Measurements from ENCODE around the gene FAM120A. TPM values are rescaled to one million over a fixed set of nuclear protein-coding genes. Genes with fewer than 3 reads are reported as not detected.

FAM120A gene
- total and polyA plus RNA-seq, 9 of the 15 experiments (the other 6 are each of a cell fraction or from before 2014, with no cell fraction given): 8.7 to 71.0 (median 42.2) TPM

DNA sequence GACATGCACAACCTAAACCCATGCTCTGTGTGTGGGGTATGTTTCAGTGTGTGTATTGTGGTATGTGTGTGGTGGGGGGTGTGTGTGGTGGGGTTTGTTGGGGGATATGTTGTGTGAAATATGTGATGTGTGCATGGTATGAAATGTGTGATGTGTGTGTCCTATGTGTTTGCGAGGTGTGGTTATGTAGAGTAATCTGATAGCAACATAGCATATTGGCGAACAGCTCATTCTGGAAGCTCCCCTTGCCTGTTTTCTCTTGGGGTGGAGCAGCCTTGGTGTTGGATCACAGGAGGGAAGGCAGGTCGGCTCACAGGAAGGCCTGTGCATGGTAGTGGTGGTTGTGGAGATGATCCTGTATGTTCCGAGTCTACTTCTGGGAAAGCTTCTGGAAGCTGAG, 89.5 kb downstream of the FAM120A start:
- POLR2A ChIA-PET: interaction anchor here (0.7 kb wide), 1 partner anchor 23 kb away, joined by 3 read pairs; no protein-coding TSS in a partner anchor
- intact Hi-C loops (cut with micrococcal nuclease): no loop called here
- DNase-seq (ENCODE audit: extremely low read depth in 1 of 4, low spot score in 3 of 4) (no peak), ATAC-seq (no peak), FAIRE-seq (no peak)
- no peak overlapping the region for H3K9ac ChIP-seq (ENCODE audit: insufficient read depth in 1 of 2, low read depth in 2 of 2, low read length in 2 of 2)
- no TSS peak for BruUV-seq (replicated peaks)
- no peaks in the 10 kb centered on the region for H3K27me3 ChIP-seq (ENCODE audit: control insufficient read depth in 2 of 2, insufficient read depth in 2 of 2, low read length in 2 of 2)
- TF ChIP-seq ILF3 (IDR thresholded peaks at IDR 0.05; ENCODE audit: borderline replicate concordance) (no peak), POLR3A (IDR thresholded peaks at IDR 0.05; ENCODE audit: borderline replicate concordance, extremely low read depth, insufficient read depth, insufficient read length) (no peak), ZNF232 (CRISPR knock-in tag; IDR thresholded peaks at IDR 0.05) (no peak), MYBL2 (IDR thresholded peaks at IDR 0.05; ENCODE audit: low read depth) (no peak), MYBL2 (CRISPR knock-in tag; IDR thresholded peaks at IDR 0.05; ENCODE audit: borderline replicate concordance) (no peak), MEIS2 (IDR thresholded peaks at IDR 0.05; ENCODE audit: partially characterized antibody) (no peak), GATA2 (CRISPR knock-in tag; IDR thresholded peaks at IDR 0.05) (no peak), CHD1 (IDR thresholded peaks at IDR 0.05; ENCODE audit: low read length) (no peak), ZNF77 (CRISPR knock-in tag; IDR thresholded peaks at IDR 0.05) (no peak), ZC3H4 (CRISPR knock-in tag; IDR thresholded peaks at IDR 0.05; ENCODE audit: borderline replicate concordance) (no peak), SIX5 (IDR thresholded peaks at IDR 0.05; ENCODE audit: borderline replicate concordance in 1 of 2, insufficient read depth in 1 of 2, low read depth in 1 of 2, low read length in 2 of 2) (no peak), EWSR1 (IDR thresholded peaks at IDR 0.05; ENCODE audit: borderline replicate concordance, low read depth, partially characterized antibody) (no peak), ZNF263 (CRISPR knock-in tag; IDR thresholded peaks at IDR 0.05; ENCODE audit: borderline replicate concordance) (no peak), RBFOX2 (IDR thresholded peaks at IDR 0.05; ENCODE audit: low read depth, low read length) (no peak), NR1H2 (CRISPR knock-in tag; IDR thresholded peaks at IDR 0.05) (no peak), TGIF2 (CRISPR knock-in tag; IDR thresholded peaks at IDR 0.05) (no peak)
- TF ChIP-seq, protein P1, sequence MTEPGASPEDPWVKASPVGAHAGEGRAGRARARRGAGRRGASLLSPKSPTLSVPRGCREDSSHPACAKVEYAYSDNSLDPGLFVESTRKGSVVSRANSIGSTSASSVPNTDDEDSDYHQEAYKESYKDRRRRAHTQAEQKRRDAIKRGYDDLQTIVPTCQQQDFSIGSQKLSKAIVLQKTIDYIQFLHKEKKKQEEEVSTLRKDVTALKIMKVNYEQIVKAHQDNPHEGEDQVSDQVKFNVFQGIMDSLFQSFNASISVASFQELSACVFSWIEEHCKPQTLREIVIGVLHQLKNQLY (CRISPR knock-in tag; conservative IDR thresholded peaks at IDR 0.05): no peak
- TF ChIP-seq, protein P2, sequence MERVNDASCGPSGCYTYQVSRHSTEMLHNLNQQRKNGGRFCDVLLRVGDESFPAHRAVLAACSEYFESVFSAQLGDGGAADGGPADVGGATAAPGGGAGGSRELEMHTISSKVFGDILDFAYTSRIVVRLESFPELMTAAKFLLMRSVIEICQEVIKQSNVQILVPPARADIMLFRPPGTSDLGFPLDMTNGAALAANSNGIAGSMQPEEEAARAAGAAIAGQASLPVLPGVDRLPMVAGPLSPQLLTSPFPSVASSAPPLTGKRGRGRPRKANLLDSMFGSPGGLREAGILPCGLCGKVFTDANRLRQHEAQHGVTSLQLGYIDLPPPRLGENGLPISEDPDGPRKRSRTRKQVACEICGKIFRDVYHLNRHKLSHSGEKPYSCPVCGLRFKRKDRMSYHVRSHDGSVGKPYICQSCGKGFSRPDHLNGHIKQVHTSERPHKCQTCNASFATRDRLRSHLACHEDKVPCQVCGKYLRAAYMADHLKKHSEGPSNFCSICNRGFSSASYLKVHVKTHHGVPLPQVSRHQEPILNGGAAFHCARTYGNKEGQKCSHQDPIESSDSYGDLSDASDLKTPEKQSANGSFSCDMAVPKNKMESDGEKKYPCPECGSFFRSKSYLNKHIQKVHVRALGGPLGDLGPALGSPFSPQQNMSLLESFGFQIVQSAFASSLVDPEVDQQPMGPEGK (CRISPR knock-in tag; IDR thresholded peaks at IDR 0.05; ENCODE audit: borderline replicate concordance): no peak
- TF ChIP-seq, protein P3, sequence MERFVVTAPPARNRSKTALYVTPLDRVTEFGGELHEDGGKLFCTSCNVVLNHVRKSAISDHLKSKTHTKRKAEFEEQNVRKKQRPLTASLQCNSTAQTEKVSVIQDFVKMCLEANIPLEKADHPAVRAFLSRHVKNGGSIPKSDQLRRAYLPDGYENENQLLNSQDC (CRISPR knock-in tag; IDR thresholded peaks at IDR 0.05): no peak
- TF ChIP-seq, protein P4, sequence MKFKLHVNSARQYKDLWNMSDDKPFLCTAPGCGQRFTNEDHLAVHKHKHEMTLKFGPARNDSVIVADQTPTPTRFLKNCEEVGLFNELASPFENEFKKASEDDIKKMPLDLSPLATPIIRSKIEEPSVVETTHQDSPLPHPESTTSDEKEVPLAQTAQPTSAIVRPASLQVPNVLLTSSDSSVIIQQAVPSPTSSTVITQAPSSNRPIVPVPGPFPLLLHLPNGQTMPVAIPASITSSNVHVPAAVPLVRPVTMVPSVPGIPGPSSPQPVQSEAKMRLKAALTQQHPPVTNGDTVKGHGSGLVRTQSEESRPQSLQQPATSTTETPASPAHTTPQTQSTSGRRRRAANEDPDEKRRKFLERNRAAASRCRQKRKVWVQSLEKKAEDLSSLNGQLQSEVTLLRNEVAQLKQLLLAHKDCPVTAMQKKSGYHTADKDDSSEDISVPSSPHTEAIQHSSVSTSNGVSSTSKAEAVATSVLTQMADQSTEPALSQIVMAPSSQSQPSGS (CRISPR knock-in tag; IDR thresholded peaks at IDR 0.05): no peak
- H3K36me3 ChIP-seq (ENCODE audit: control insufficient read depth, insufficient read depth, low read length): peaks cover 89% of the 10 kb centered on the region
- CTCF ChIA-PET (ENCODE audit: low intra/inter-chr PET ratio): no interaction called here
- H3K4me2 ChIP-seq (ENCODE audit: insufficient read depth, low read length): no peak overlapping the region
- no peaks in the 10 kb centered on the region for H4K20me1 ChIP-seq (replicated peaks; ENCODE audit: control insufficient read depth, insufficient read depth, low read length)
- no peaks in the 10 kb centered on the region for H3K9me1 ChIP-seq (ENCODE audit: control insufficient read depth, insufficient read depth, low read length)
- H3K9me3 ChIP-seq (replicated peaks; ENCODE audit: control insufficient read depth, insufficient read depth, low read depth, low read length): no peaks in the 10 kb centered on the region
- in situ Hi-C loops (cut with MboI): no loop called here
- WGBS (ENCODE audit: insufficient coverage, low coverage, missing lambda C conversion rate): 72% methylated on average over 4 of the region's 4 CpGs
- H3K4me3 ChIP-seq: no peak overlapping the region
- no peak overlapping the region for H3K27ac ChIP-seq (ENCODE audit: extremely low read depth, low read depth, low read length)
- no peak overlapping the region for H2AFZ ChIP-seq (ENCODE audit: low read depth, low read length)
- no peaks in the 10 kb centered on the region for H3K4me1 ChIP-seq (replicated peaks in 1 of 2; ENCODE audit: control insufficient read depth in 2 of 2, insufficient read depth in 2 of 2, low read length in 2 of 2)
- H3K79me2 ChIP-seq (ENCODE audit: control insufficient read depth, insufficient read depth, low read length): no peaks in the 10 kb centered on the region; the same call in 2 of the 3 replicates
